Endothelial cell of umbilical vein (primary cell): ENCODE measurements around the gene ESYT3.

Source experiments
- EZH2 ChIP-seq: IDR thresholded peaks from 2 replicates; pipeline ENCODE4 v1.6.1; 2012; ENCODE audit warnings: borderline replicate concordance, low read depth, mild to moderate bottlenecking, moderate library complexity, low read length, inconsistent platforms; ENCODE audit not compliant: severe bottlenecking
- TF ChIP-seq, protein P1 (sequence below): IDR thresholded peaks from 2 replicates; pipeline ENCODE4 v1.6.1; 2011; ENCODE audit not compliant: insufficient read depth, insufficient read length

DNA sequence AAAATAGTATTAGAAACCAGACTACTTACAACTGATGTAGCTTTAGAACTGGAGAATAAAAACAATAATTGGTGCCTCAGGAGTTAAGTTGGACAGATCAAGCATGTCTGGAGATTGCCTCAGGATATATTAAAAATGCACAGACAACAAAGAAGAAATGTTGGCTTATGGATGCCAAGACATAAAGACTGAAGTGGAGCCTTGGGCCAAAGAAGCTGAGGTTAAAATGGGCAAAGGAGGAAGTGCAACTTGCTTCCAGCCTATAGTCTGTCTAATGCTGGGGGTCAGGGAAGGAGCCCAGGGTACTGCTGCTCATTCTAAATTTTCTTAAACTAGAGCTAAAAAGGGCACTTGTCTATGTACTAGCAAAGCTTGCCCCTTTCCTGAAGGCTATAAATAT lies 77.5 kb downstream of the ESYT3 start:
- TF ChIP-seq EZH2 = no peak
- TF ChIP-seq, protein P1, sequence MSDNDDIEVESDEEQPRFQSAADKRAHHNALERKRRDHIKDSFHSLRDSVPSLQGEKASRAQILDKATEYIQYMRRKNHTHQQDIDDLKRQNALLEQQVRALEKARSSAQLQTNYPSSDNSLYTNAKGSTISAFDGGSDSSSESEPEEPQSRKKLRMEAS = no peak
